GM12892 (cell line): ENCODE measurements around the gene L1CAM.

Experiments
- POLR2A ChIP-seq: IDR thresholded peaks from 2 replicates; pipeline ENCODE4 v1.6.1; 2011; ENCODE audit warnings: low read depth, low read length, control low read depth
- POLR2AphosphoS5 ChIP-seq: IDR thresholded peaks from 2 replicates; pipeline ENCODE4 v1.6.1; 2011; ENCODE audit warnings: low read depth, low read length, control low read depth

DNA sequence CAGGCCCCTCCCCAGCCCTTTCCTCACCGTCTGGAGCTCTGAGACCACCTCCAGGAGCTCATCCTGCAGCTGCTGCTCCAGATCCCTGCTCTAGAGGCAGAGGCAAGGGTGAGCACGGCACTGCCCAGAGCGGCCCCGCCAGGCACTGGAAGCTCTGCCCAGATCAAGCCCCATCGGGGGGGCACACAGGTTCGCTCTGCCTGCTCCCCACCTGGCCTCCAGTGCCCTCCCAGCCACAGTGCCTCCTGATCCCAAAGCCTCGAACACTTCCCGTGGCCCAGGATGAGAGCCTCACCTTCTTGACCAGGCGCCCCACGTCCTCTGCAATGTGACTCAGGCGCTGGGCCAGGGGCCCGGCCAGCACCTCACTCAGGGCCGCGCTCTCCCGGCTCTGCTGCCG, 35.1 kb upstream of the L1CAM start:
- TF ChIP-seq POLR2A = no peak
- no peak for TF ChIP-seq POLR2AphosphoS5
